ENCODE data around the gene GET4.

- TF ChIP-seq CTCF (IDR thresholded peaks at IDR 0.05) (no peak), POLR2AphosphoS5 (IDR thresholded peaks at IDR 0.05) (no peak)
Measured at GRCh38 chr7:890868-891267, 14.5 kb downstream of the GET4 start.

Measured in gastroesophageal sphincter (tissue), 3 donors.